Muscle layer of colon (tissue), 2 donors: ENCODE results near the gene IER2.

Experiments used
- H3K27ac ChIP-seq: one replicate; pipeline ENCODE4 v1.7.0; 2013; ENCODE audit warnings: low read depth, mild to moderate bottlenecking, low read length, moderate library complexity
- H3K27me3 ChIP-seq, 2 donors: one replicate each; pipeline ENCODE4 v1.7.0; 2013; ENCODE audit warnings: low read length in 2 of 2, mild to moderate bottlenecking in 2 of 2; ENCODE audit not compliant: insufficient read depth in 2 of 2, control insufficient read depth in 1 of 2
- H3K36me3 ChIP-seq: one replicate; pipeline ENCODE4 v1.7.0; 2013; ENCODE audit warnings: mild to moderate bottlenecking, low read length; ENCODE audit not compliant: insufficient read depth
- H3K4me1 ChIP-seq: one replicate; pipeline ENCODE4 v1.7.0; 2013; ENCODE audit warnings: mild to moderate bottlenecking, low read length; ENCODE audit not compliant: insufficient read depth
- H3K4me3 ChIP-seq, 2 donors: one replicate each; pipeline ENCODE4 v1.7.0; 2013; ENCODE audit warnings: low read length in 2 of 2, low read depth in 1 of 2, mild to moderate bottlenecking in 1 of 2, moderate library complexity in 1 of 2
- H3K9ac ChIP-seq: one replicate; pipeline ENCODE4 v1.7.0; 2013; ENCODE audit warnings: low read length
- H3K9me3 ChIP-seq: one replicate; pipeline ENCODE4 v1.7.0; 2013; ENCODE audit warnings: mild to moderate bottlenecking, low read length
- donor health status: abdominal sarcoma.
- donor health status: Adenocarcinoma of cecum.

The IER2 gene

GRCh38 chr19:13120817-13121216 is 29.4 kb upstream of the IER2 start:
- Histone ChIP-seq H3K27ac (no peak overlapping the region), H3K27me3 (no peaks in the 10 kb centered on the region), H3K9me3 (no peaks in the 10 kb centered on the region), H3K36me3 (no peaks in the 10 kb centered on the region), H3K4me1 (peaks cover 26% of the 10 kb centered on the region), H3K4me3 (no peak overlapping the region), H3K9ac (no peak overlapping the region)

DNA sequence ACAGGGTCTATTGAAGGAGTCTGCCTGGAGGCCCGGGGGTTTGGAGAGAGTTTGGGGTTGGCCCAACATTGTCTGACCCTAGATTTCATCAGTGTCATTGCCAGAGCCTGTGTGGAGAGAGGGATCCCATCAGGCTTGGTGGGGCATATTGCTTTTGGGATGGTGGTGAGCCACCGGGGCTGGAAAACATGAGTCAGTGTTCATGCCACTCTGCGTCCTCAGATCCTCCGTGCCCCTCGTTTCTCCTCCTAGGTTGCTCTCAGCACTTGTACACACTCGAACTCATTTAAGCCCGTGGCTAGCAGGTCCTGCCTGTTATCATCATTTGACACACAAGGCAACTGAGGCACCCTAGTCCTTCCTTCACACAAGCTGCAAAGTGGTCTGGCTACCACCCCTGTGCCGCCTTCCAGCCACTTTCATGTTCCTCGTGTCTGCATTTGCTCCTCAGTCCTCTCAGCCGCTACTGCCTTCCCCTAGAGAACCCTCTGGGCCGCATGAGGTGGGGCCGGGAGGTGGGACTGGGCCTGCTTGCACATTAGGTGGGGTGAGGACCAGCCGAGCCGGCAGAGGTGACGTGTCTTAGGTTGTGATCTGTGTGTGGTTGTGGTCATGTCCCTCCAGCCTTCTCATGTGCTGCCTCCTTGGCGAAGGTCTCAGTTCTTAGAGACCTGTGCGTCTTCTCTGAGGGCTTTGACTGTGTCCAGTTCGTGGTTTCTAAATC is 28.5 kb upstream of the IER2 start:
- peaks cover 23% of the 10 kb centered on the region for H3K4me1 ChIP-seq
- no peak overlapping the region for H3K4me3 ChIP-seq
- no peak overlapping the region for H3K27ac ChIP-seq
- no peaks in the 10 kb centered on the region for H3K9me3 ChIP-seq
- H3K36me3 ChIP-seq = no peaks in the 10 kb centered on the region
- H3K27me3 ChIP-seq = no peaks in the 10 kb centered on the region
- no peak overlapping the region for H3K9ac ChIP-seq

DNA sequence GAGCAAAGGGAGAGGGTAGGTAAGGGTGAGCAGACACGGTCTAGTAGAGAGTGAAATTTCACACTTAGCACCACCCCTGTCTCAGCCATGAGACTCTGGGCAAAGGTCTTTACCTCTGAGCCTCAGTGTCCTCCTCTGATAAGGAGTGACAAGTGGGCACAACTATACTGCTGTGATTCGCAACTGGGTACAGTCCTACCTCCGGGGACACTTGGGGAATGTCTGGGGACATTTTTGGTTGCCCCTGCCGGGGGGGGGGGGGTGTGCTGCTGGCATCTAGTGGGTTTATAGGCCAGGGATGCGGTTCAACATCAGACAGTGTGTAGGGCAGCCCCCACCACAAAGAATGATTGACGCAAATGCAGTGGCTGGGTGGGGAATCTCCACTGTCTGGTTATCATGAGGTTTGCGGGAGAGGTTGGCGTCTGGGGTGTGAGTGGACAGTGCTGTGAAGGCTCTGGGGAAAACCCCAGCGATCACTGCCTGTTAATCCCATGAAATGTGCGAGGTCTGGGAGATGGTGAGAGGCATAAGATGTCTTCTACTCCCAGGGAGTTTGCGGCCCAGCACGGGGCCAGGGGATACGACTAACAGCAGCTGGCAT is 27.8 kb upstream of the IER2 start:
- Histone ChIP-seq H3K27me3 (no peaks in the 10 kb centered on the region), H3K4me3 (no peak overlapping the region), H3K36me3 (no peaks in the 10 kb centered on the region), H3K4me1 (peaks cover 19% of the 10 kb centered on the region), H3K9ac (no peak overlapping the region), H3K9me3 (no peaks in the 10 kb centered on the region), H3K27ac (no peak overlapping the region)

DNA sequence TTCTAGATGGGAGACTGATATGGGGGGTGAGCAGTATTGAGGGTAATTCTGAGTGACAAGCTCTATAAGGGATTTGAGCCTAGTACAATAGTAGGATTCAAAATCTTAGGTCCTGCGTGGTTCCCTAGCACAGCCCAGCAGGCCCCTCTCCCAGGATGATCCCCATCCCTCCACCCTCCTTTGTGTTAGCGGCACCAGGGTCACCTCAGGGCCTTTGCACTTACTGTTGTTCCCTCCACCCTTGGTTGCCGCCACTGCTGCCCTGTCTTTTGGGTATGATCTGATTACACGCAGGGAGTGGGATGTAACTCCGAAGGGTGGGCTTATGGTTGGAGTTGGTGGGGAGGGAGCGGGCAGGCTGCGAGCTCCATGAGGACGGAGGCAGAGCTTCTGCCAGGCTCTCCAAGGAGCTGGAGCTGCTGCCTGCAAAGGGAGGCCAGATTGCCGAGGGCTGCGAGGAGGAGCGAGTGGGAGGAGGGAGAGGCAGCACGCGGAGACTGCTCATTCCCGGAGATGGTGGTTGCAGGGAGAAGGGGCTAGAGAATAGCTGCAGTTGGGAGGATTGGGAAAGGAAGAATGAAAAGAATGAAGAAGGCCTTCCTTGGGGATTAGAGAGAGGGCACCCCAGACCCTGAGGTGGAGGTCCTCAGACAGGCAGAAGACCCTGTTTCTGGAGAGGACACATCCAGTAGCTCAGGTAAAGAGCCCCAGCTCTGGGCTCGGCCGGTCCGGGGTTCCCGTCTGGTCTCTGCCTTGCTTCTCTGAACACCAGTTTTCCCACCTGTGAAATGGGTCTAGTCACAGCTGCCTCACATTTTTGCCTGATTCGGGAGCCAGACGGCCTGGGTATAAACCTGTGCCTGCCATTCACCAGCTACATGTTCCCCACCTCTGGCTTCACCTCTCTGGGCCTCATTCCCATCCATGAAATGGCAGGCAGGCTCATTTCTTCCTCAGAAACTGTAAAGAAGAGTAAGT is 26.9 kb upstream of the IER2 start:
- Histone ChIP-seq H3K36me3 (no peaks in the 10 kb centered on the region), H3K4me1 (peaks cover 15% of the 10 kb centered on the region), H3K27me3 (no peaks in the 10 kb centered on the region), H3K9me3 (no peaks in the 10 kb centered on the region), H3K27ac (no peak overlapping the region), H3K4me3 (no peak overlapping the region), H3K9ac (no peak overlapping the region)

DNA sequence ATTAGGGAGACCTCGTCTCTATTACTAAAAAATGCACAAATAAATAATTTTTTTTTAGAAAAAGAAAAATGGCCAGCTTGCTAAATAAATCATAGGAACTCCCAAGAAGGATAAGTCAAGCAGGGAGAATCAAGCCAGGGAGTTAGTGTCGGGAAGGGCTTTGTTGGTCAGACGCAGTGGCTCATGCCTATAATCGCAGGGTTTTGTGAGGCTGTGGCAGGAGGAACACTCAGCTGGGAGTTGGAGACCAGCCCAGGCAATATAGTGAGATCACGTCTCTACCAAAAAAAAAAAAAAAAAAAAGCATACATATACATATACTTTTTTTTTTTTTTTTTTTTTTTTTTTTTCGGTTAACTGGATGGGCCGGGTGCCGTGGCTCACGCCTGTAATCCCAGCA is 23.2 kb upstream of the IER2 start:
- Histone ChIP-seq H3K27ac (no peak overlapping the region), H3K36me3 (no peaks in the 10 kb centered on the region), H3K27me3 (no peaks in the 10 kb centered on the region), H3K4me3 (no peak overlapping the region), H3K9ac (no peak overlapping the region), H3K9me3 (no peaks in the 10 kb centered on the region), H3K4me1 (no peaks in the 10 kb centered on the region)

GRCh38 chr19:13127811-13128575 is 22.2 kb upstream of the IER2 start:
- Histone ChIP-seq H3K9me3 (no peaks in the 10 kb centered on the region), H3K36me3 (no peaks in the 10 kb centered on the region), H3K27ac (no peak overlapping the region), H3K4me3 (no peak overlapping the region), H3K27me3 (no peaks in the 10 kb centered on the region), H3K9ac (no peak overlapping the region), H3K4me1 (no peaks in the 10 kb centered on the region)

DNA sequence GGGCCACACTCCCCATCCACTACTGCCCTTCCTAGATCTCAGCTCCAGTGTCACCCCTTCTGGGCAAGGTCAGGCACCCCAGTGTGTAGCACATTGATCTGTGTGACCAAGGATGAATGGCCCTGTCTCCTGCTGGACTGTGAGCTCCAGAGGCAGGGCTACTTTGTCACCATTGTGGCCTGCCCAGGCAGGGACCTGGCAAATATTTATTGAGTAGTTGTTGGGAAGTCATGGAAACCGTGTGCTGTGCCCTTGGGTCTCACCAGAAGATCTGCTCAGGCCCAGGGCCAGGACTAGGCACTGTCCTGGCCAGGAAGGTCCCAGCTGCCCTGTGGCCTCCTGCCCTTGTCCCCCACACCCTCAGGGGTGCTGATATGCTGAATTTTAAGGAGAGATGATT is 21.6 kb upstream of the IER2 start:
- H3K4me1 ChIP-seq = peaks cover 3% of the 10 kb centered on the region
- no peak overlapping the region for H3K4me3 ChIP-seq
- H3K9ac ChIP-seq = no peak overlapping the region
- no peaks in the 10 kb centered on the region for H3K27me3 ChIP-seq
- H3K9me3 ChIP-seq = no peaks in the 10 kb centered on the region
- no peak overlapping the region for H3K27ac ChIP-seq
- no peaks in the 10 kb centered on the region for H3K36me3 ChIP-seq

DNA sequence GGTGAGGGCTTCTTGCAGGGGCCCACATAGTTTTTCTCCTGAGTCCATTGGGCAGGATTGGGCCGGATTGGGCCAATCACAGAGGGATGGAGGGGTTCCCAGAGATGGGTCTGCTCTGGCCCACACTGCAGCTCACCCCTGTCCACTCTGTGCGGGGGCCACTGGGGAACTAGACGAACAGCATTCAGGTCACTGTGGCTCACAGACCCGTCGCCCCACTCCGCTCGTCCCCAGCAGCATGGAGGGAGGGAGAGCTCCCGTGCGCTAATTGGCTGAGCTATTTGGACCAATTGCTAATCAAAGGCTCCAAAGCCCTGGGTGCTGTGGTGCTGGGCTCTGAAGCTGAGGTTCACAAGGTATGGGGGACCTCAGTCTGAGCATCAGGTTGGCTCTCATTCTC is 20.8 kb upstream of the IER2 start:
- no peaks in the 10 kb centered on the region for H3K27me3 ChIP-seq
- H3K4me3 ChIP-seq = no peak overlapping the region
- no peaks in the 10 kb centered on the region for H3K36me3 ChIP-seq
- no peak overlapping the region for H3K9ac ChIP-seq
- H3K27ac ChIP-seq = no peak overlapping the region
- H3K4me1 ChIP-seq = peaks cover 8% of the 10 kb centered on the region
- H3K9me3 ChIP-seq = no peaks in the 10 kb centered on the region

DNA sequence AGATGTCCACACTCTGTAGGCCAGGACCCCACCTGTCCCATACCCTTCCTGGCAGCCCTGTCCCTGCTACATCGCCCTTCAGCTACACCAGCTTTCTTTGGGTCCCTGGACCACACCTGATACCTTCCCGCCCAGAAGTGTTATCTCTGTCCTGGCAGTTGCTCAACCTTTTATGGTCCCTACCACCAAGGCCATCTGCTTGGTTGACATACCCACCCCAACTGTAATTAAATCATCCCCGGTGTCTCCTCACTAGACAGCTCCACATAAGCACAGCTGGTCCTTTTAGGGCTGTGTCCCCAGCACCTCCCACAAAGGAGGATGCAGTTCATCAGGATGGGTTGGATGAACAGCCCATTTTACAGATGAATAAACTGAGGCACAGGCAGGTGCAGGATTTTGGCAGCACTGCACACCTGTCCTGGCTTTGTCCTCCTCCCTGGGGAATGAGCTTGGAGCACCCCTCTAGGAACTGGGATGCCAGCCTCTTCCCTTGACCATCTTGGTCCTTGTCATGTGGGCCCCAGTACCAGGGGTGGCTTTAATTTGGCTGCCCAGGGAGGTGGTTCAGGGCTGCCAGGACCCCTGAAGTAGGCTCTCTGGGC is 19.2 kb upstream of the IER2 start:
- H3K27me3 ChIP-seq = no peaks in the 10 kb centered on the region
- H3K4me1 ChIP-seq = peaks cover 16% of the 10 kb centered on the region
- H3K9ac ChIP-seq = no peak overlapping the region
- H3K36me3 ChIP-seq = peaks cover 3% of the 10 kb centered on the region
- no peak overlapping the region for H3K27ac ChIP-seq
- H3K9me3 ChIP-seq = no peaks in the 10 kb centered on the region
- no peak overlapping the region for H3K4me3 ChIP-seq

GRCh38 chr19:13132471-13133180 is 17.6 kb upstream of the IER2 start:
- H3K9ac ChIP-seq = no peak overlapping the region
- peaks cover 17% of the 10 kb centered on the region for H3K36me3 ChIP-seq
- H3K27ac ChIP-seq = no peak overlapping the region
- no peaks in the 10 kb centered on the region for H3K27me3 ChIP-seq
- peaks cover 16% of the 10 kb centered on the region for H3K4me1 ChIP-seq
- H3K9me3 ChIP-seq = no peaks in the 10 kb centered on the region
- no peak overlapping the region for H3K4me3 ChIP-seq
